Esophagus muscularis mucosa (tissue), 4 donors: ENCODE measurements around the gene FEZ2.

ENCODE experiments used
- CTCF ChIP-seq, 3 experiments: fragments of 200-600 bp in 2 of 3; fragments of 450-650 bp in 1 of 3; sonication (generic) in 2 of 3; IDR thresholded peaks; one replicate each; pipeline ENCODE4 v1.5.1; 2017 to 2019; ENCODE audit warnings: antibody characterized with exemption in 3 of 3, mild to moderate bottlenecking in 2 of 3, moderate library complexity in 1 of 3
- EP300 ChIP-seq: sonication (generic); formaldehyde crosslinking; IDR thresholded peaks from one replicate; pipeline ENCODE4 v1.6.1; 2017; ENCODE audit warnings: antibody characterized with exemption
- POLR2A ChIP-seq: fragments of 450-650 bp; IDR thresholded peaks from one replicate; pipeline ENCODE4 v1.6.1; 2017; ENCODE audit warnings: antibody characterized with exemption, moderate library complexity, mild to moderate bottlenecking, low read depth
- POLR2AphosphoS5 ChIP-seq, 2 donors: sonication (generic); formaldehyde crosslinking; IDR thresholded peaks; one replicate each; pipeline ENCODE4 v1.6.1; 2017; ENCODE audit warnings: antibody characterized with exemption in 2 of 2

- TF ChIP-seq CTCF (IDR thresholded peaks at IDR 0.05) (no peak), POLR2A (no peak), POLR2AphosphoS5 (IDR thresholded peaks at IDR 0.05) (no peak), EP300 (no peak)
These were observed 25.3 kb downstream of the FEZ2 start for GRCh38 chr2:36572719-36573059.
